Endothelial cell of hepatic sinusoid (primary cell): Measurements from ENCODE around the gene PAM.

Source experiments
- in situ Hi-C: cut with HindIII; loops from 2 replicates; pipeline ENCODE4 v1.10.0; 2017; ENCODE audit warnings: low sequenced_read_pairs

PAM gene

DNA sequence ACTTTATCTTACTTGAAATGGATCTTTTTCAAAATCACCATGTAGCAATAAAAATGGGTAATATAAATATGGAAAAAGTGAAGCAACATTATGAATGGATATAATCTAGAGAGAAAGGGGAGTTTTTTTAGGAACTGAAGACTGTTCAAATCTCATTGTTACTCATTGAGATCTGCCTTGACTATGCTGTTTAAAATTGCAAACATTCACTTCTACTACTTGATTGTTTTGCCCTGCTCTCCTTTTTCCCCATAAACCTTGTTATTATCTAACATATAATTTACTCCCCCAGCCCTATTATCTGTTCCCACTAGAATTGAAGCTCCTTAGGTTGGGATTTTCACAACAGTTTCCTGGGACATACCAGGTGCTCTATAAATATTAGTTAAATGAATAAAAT is 22.0 kb downstream of the PAM start:
- in situ Hi-C loops: loop anchor here (5.0 kb wide), 1 partner anchor 35 kb away; no protein-coding TSS in a partner anchor

- in situ Hi-C loops: loop anchor here (5.0 kb wide), 1 partner anchor 34 kb away; no protein-coding TSS in a partner anchor
Measured at GRCh38 chr5:102778478-102778877, 23.4 kb downstream of the PAM start.

GRCh38 chr5:102781359-102781758 is 26.3 kb downstream of the PAM start:
- in situ Hi-C loops: loop anchor here (5.0 kb wide), 1 partner anchor 34 kb away; no protein-coding TSS in a partner anchor

DNA sequence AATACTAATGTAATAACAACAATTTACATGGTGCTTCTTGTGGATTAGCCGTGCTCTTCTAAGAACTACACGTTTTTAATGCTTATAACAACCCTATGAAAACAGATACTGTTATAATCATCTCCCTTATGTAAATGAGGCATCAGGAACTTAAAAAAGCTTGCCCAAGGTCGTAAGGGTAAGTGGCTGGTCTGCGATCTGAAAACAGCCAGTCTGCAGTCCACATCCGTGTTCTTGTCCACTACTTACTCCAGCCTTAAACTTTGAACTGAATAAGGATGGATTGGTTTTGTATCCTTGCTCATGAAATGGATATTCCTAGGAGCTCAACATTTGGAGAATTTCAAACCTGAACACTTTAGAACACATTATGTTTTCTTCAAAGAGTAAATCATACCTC is 26.7 kb downstream of the PAM start:
- in situ Hi-C loops: loop anchor here (5.0 kb wide), 1 partner anchor 34 kb away; no protein-coding TSS in a partner anchor

- in situ Hi-C loops: loop anchor here (5.0 kb wide), 1 partner anchor 35 kb away; no protein-coding TSS in a partner anchor
Measured at GRCh38 chr5:102782217-102782872, 27.2 kb downstream of the PAM start.

DNA sequence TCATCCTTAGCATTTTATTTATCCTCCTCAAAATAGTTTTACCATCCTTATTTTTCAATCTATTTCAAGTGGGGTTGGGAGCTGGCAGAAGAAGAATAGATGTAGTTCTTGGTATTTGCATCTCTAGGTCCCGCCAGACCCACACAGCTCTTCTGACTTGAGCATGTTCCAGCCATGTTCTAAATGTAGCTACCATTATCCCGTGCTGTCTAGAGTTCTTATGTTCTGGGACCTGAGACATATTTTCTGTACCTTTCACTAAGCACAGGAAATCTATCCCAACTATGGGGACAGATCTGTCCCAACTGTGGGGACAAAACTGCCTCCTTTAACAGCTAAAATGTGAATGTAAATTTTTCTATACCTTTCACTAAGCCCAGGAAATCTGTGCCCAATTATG is 32.0 kb downstream of the PAM start:
- in situ Hi-C loops: no loop called here

- in situ Hi-C loops: no loop called here
Measured at GRCh38 chr5:102788788-102789187, 33.7 kb downstream of the PAM start.

DNA sequence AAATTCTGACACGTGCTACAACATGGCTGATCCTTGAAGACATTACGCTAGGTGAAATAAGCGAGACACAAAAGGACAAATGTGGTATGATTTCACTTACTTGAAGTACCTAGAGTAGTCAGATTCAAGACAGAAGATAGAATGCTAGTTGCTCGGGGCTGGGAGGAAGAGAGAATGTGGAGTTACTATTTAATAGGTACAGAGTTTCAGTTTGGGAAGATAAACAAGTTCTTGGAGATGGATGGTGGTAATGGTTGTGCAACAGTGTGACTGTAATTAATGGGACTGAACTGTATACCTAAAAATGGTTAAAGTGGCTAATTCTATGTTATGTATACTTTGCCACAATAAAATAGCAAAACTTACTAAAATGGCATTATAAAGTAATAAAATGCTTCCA is 34.4 kb downstream of the PAM start:
- in situ Hi-C loops: no loop called here

- in situ Hi-C loops: no loop called here
Measured at GRCh38 chr5:102790748-102791147, 35.6 kb downstream of the PAM start.

DNA sequence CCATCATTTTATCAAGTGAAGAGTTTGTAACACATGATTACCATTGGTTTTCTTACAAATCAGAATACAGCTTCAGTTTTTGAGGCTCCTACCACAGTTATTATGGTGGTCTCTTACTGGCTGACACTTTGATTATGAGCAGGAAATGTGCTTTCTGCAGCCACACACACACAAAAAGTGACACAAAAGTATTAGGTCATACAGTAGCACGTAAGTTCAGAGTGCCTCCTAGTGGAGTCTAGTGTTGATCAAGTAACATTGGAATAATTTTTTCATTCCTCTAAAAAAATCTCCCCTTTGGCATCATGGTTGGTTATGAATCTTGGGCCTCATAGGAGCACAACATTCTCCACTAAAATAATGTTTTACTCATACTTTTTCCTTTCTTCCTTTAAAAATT is 37.6 kb downstream of the PAM start:
- in situ Hi-C loops: no loop called here

GRCh38 chr5:102794047-102794446 is 38.9 kb downstream of the PAM start:
- in situ Hi-C loops: no loop called here

GRCh38 chr5:102794677-102795331 is 39.7 kb downstream of the PAM start:
- in situ Hi-C loops: no loop called here

DNA sequence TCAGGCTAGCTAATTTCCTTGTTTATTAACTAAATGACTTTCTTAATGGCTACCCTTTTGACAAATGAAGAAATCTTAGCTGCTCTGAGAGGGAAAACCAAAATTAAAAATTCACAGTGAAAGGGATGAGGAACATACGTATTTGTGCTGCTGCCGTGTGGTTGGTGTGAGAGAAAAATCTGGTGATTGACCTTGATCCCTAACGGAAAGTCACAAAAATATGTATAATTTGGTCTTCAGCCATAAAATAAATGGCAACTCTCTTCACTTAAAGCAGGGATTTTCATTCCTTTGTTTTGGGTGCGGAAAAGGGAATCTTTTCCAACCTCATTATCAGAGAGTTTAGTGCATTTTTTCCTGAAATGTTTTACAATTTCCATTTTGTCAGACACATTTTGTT is 40.4 kb downstream of the PAM start:
- in situ Hi-C loops: no loop called here

DNA sequence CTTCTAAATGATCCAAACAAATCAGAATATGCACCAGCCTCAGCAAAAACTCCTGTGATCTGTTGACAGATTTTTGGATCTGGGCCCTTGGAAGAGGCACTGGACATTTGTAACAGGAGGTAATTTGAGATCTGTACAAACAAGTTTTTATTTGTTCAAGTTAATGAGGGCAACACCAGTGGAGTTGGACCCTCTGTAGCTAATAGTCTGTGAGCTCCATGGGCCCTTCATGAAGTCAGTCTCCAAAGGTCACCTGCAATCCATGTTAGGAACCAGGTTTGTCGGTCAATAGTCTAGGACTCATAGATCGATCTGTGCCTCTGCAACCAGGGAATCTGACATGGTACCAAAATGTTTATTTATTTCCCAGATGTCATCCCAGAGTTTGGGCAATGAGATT is 40.9 kb downstream of the PAM start:
- in situ Hi-C loops: no loop called here

DNA sequence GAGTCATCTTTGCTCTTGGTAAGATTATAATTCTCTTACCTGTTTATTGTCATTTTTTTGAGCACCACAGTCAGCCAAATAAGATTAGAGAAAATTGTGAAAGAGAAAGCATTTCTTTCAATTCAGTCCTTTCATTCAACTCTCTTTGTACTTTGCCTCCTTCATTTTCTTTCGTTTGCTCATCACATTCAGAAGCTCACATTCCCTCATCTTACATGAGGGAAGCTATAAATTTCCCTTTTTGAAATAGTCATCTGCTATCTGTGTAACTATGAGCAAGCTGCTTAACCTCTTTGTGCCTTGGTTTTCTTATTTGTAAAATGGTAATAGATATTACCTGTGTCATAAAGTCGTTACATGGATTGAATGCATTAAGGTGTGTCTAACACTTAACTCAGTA is 41.4 kb downstream of the PAM start:
- in situ Hi-C loops: no loop called here

DNA sequence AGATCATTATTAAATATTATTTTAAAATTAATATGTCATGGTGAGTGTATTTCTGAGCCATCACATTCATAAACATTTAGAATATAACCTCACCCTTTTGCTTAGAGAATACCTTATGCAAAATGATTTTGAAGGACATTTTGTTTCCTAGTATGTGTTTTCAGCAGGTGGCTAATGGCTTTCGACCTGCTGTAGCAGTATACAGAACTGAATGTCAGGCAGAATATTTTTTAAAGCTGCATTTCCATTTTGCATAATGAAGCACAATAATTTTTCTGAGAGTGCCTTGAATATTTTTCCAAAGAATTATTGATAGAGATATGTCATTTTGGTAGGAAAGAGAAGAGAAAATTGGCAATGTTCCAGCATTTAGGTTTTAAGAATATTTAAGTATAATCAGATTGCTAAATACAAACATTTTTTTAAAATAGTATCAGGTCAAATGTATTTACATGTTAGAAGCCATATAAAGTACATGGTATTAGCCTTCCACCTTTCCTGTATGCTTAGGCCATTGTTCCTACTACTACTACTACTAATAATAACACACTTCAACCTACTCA is 42.3 kb downstream of the PAM start:
- in situ Hi-C loops: no loop called here

DNA sequence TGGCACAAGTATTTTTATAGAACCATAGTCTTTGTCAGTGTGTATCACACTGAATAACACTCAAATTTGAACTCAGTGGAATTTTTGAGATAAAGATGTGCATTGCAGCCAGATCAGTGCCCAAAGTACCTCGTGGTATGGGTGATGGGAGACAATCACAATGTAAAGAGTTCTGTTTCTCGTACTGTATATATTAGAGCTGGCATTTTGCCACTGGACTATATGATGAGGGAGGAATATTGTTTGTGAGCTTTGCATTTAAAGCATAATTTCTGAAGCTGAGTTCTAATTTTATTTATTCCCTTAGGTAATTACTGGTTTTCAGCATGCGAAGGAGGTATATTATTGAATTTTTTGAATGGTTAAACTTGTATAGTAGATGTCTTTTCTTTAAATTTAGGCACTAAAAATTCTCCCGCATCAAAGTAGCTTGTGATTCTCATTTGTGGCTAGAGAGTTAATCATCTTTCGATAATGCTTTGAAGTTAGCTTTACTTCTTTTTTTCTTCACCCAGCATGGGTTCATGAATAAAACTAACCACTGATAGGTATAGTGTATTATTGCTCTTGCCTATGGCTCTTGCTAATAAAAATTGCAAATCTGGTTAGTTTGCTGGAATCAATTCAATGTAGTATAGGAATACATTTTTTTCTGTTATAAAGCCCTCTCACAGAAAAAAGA is 43.1 kb downstream of the PAM start:
- in situ Hi-C loops: no loop called here

- in situ Hi-C loops: no loop called here
Measured at GRCh38 chr5:102799017-102799416, 43.9 kb downstream of the PAM start.

DNA sequence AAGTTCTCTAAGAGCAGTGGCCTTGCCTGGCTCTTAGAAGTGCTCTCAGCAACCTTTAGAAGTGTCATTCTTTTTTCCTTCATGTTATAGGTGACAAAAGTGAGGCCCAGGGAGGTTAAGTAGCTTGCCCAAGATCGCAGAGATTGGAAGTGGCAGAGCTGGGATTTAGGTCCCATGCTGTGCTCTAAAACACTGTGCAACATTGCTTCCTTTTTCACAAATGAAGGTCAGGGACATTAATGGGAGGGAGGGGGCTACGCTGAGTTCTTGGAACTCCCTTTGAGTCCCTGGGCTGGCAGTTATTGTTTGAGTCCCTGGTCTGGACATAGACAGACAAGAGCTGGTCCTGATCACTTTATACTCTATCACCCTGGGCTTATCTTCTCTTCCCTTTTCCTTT is 45.3 kb downstream of the PAM start:
- in situ Hi-C loops: no loop called here

DNA sequence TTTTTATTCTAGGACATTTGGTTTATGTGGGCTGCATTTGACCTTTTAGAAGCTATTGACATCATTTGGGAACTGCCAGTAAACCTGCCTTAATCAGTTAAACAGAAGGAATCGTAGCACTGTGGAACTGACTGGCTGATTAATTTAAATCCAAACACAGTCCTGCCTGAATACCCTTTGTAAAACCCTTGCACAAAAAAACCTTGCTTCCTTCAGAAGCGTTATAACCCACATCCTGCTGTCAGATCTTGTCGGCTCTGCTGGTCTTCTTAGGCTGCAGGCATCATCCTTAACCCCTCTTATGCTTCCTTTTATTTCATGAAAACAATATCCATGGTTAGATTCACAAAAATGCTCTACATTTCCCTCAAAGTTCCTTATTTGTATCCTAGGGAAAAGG is 46.3 kb downstream of the PAM start:
- in situ Hi-C loops: no loop called here

GRCh38 chr5:102802708-102803458 is 47.8 kb downstream of the PAM start:
- in situ Hi-C loops: no loop called here
